ENCODE data around the gene TMEM39B.

GRCh38 chr1:32055416-32055815 is 17.3 kb upstream of the TMEM39B start:
- TF ChIP-seq REST (IDR thresholded peaks at IDR 0.05; ENCODE audit: borderline replicate concordance) (no peak), EP300 (conservative IDR thresholded peaks at IDR 0.05; ENCODE audit: poor library complexity, severe bottlenecking) (no peak), EZH2 (IDR thresholded peaks at IDR 0.05; ENCODE audit: borderline replicate concordance, insufficient read depth, low read length, poor library complexity, severe bottlenecking) (no peak)
- TF ChIP-seq, protein P1, sequence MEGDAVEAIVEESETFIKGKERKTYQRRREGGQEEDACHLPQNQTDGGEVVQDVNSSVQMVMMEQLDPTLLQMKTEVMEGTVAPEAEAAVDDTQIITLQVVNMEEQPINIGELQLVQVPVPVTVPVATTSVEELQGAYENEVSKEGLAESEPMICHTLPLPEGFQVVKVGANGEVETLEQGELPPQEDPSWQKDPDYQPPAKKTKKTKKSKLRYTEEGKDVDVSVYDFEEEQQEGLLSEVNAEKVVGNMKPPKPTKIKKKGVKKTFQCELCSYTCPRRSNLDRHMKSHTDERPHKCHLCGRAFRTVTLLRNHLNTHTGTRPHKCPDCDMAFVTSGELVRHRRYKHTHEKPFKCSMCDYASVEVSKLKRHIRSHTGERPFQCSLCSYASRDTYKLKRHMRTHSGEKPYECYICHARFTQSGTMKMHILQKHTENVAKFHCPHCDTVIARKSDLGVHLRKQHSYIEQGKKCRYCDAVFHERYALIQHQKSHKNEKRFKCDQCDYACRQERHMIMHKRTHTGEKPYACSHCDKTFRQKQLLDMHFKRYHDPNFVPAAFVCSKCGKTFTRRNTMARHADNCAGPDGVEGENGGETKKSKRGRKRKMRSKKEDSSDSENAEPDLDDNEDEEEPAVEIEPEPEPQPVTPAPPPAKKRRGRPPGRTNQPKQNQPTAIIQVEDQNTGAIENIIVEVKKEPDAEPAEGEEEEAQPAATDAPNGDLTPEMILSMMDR (IDR thresholded peaks at IDR 0.05; ENCODE audit: poor library complexity, severe bottlenecking), result no peak
